Hepatic stellate cell (primary cell): ENCODE data around the gene BCAM.
"Not testable (repeated sequence)": the region's sequence is repeated elsewhere in the genome, so short reads cannot be mapped to it uniquely, and the experiment has no call there.

Experiments
- DNase-seq: peaks from one replicate; pipeline ENCODE4 v3.0.0; 2011; ENCODE audit warnings: low spot score

BCAM gene

GRCh38 chr19:44817725-44818465, 9.0 kb downstream of the BCAM start:
- DNase-seq: no peak

GRCh38 chr19:44818466-44819031, 9.6 kb downstream of the BCAM start:
- no peak for DNase-seq

DNA sequence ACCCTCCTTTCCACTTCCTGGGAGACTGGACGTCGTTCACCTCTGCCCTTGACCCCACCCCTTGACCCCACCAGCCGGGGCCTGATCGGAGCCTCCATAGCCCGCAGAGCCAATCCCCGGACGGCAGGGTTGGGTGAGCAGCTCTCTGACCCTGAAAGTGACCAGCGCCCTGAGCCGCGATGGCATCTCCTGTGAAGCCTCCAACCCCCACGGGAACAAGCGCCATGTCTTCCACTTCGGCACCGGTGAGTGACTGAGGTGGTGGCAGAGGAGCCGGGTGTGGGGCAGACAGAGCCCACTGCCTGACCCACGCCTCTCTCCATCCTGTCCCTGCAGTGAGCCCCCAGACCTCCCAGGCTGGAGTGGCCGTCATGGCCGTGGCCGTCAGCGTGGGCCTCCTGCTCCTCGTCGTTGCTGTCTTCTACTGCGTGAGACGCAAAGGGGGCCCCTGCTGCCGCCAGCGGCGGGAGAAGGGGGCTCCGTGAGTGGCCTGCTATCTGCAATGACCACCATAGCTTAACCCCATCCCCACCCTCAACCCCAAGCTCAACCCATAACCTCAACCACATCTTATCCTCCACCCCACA, 10.4 kb downstream of the BCAM start:
- no peak for DNase-seq

- DNase-seq: peak; percentile 89
Measured at GRCh38 chr19:44820648-44821609, 12.0 kb downstream of the BCAM start.

GRCh38 chr19:44822177-44822576, 13.3 kb downstream of the BCAM start:
- peak; percentile 45 for DNase-seq

- no peak for DNase-seq
Measured at GRCh38 chr19:44822670-44823372, 13.9 kb downstream of the BCAM start.

- DNase-seq: no peak
Measured at GRCh38 chr19:44823373-44823698, 14.4 kb downstream of the BCAM start.

DNA sequence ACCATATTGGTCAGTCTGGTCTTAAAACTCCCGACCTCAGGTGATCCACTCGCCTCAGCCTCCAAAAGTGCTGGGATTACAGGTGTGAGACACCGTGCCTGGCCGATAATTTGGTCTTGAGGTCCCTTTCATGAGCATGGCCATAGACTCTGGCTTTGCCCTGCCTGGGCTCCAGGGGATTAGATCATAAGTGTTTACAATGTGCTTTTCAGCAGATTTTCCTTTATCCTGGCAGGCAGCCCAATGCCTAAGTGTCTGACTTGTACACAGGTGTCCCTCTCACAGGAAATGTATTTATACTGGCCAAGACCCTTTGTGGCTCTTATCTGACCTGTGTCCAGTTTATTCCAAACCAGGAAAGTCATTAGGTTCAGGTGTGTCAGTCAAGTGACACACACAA, 15.9 kb downstream of the BCAM start:
- no peak for DNase-seq

- DNase-seq: not testable (repeated sequence)
Measured at GRCh38 chr19:44832875-44833274, 24.0 kb downstream of the BCAM start.

- not testable (repeated sequence) for DNase-seq
Measured at GRCh38 chr19:44834399-44834798, 25.5 kb downstream of the BCAM start.

DNA sequence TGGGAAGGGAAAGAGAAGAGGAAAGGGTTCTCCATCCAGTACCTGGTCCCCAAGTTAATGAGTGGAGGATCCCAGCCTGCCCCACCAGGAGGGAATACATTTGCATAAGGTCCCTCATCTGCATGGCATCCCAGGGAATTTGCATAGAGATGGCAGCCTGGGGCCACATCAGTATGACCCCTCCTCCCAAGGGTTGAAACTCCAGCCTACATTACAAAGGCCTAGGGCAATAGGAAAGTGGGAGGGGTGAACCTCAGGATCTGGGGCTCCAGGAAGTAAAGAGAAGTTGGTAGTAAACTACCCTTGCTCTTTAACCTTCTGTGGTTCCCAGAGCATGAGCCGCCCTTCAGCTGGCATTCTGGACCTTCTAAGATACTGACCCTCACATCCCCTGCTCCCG, 30.4 kb downstream of the BCAM start:
- no peak for DNase-seq

GRCh38 chr19:44840811-44841210, 31.9 kb downstream of the BCAM start:
- DNase-seq: no peak

GRCh38 chr19:44841231-44841630, 32.3 kb downstream of the BCAM start:
- DNase-seq: no peak

DNA sequence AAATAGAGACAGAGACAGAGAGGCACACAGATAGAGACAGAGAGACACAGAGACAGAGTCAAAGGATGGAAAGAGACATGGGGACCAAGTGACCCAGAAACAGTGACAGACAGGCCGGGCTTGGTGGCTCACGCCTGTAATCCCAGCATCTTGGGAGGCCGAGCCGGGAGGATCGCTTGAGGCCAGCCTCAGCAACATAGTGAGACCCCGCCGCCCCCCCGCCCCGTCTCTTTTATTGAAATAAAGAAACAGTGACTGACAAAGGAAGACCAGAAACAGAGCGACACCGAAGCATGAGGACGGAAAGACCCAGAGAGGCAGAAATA, 36.3 kb downstream of the BCAM start:
- no peak for DNase-seq

- peak; percentile 100 for DNase-seq
Measured at GRCh38 chr19:44845612-44846454, 36.9 kb downstream of the BCAM start, which contains the start of gene NECTIN2. TSS of gene NECTIN2 (plus strand) at chr19:44846297. CDS start at chr19:44846526, 229 bp downstream.

GRCh38 chr19:44846455-44847143, 37.7 kb downstream of the BCAM start:
- DNase-seq: peak; percentile 47

- DNase-seq: peak; percentile 64
Measured at GRCh38 chr19:44847144-44848035, 38.5 kb downstream of the BCAM start.

- peak; percentile 59 for DNase-seq
Measured at GRCh38 chr19:44848036-44848811, 39.3 kb downstream of the BCAM start.
